HCT116 (cell line): Measurements from ENCODE around the gene STK36. TPM values are rescaled to one million over a fixed set of nuclear protein-coding genes. Genes with fewer than 3 reads are reported as not detected.

Experiments used
- ATAC-seq: fragments of 200-7000 bp; cut with Tn5 transposase; 2 replicates; pipeline ENCODE4 v1.9.1; 2020; ENCODE audit warnings: mild to moderate bottlenecking, moderate library complexity
- BruUV-seq: library from RNA; stranded (reverse); fragments of 400-500 nt; replicated peaks from 2 replicates; lab custom pipeline; 2021; lab: Mats Ljungman, UMichigan
- CTCF ChIA-PET: fragments of 300-600 bp; sonication (Branson Sonifier 250); formaldehyde crosslinking; loops from one replicate; lab custom pipeline; 2021; ENCODE audit warnings: antibody characterized with exemption; lab: Charles Lee
- POLR2A ChIA-PET: fragments of 300-600, 350-600 bp; sonication (Branson Sonifier 250); formaldehyde crosslinking; loops from one replicate; lab custom pipeline; 2021; ENCODE audit warnings: antibody characterized with exemption; lab: Charles Lee
- RAD21 ChIA-PET, 2 experiments: fragments of 300-600 bp; sonication (Branson Sonifier 250); formaldehyde crosslinking; loops; one replicate each; lab custom pipeline; 2023; ENCODE audit warnings: low total read pairs in 2 of 2; ENCODE audit not compliant: uncharacterized antibody in 2 of 2, unreplicated experiment in 2 of 2, low non-redundant PET in 1 of 2; lab: Charles Lee
- DNase-seq: peaks from one replicate; pipeline ENCODE4 v3.0.0-alpha.2; 2010; ENCODE audit warnings: low read depth, low spot score
- H2AFZ ChIP-seq: fragments of 200-600 bp; shearing (Covaris generic), sonication (generic); 2 replicates; pipeline ENCODE4 v1.6.1; 2017; ENCODE audit warnings: low read depth, mixed run types, mixed read lengths, antibody characterized with exemption, low read length; ENCODE audit not compliant: poor library complexity, severe bottlenecking
- H3K27ac ChIP-seq: 2 replicates; pipeline ENCODE4 v1.5.1; 2012; ENCODE audit warnings: low read depth, low read length
- H3K27me3 ChIP-seq: fragments of 200-600 bp; sonication (generic); 2 replicates; pipeline ENCODE4 v1.6.1; 2016; ENCODE audit warnings: mixed run types, low read length, mixed read lengths; ENCODE audit not compliant: insufficient read depth
- H3K36me3 ChIP-seq, 2 experiments: fragments of 200-500 bp in 1 of 2; fragments of 200-600 bp in 1 of 2; sonication (Bioruptor generic) in 1 of 2; sonication (generic) in 1 of 2; 2 replicates each; pipeline versions ENCODE4 v1.5.1 to v1.6.1; 2014 to 2016; ENCODE audit warnings: low read length in 2 of 2, inconsistent platforms in 1 of 2, mixed read lengths in 1 of 2, mixed run types in 1 of 2; ENCODE audit not compliant: insufficient read depth in 2 of 2, control insufficient read depth in 1 of 2
- H3K4me1 ChIP-seq, 2 experiments: fragments of 200-600 bp in 1 of 2; sonication (generic) in 1 of 2; 2 replicates each; pipeline versions ENCODE4 v1.5.1 to v1.6.1; 2012 to 2017; ENCODE audit warnings: low read length in 2 of 2, inconsistent platforms in 1 of 2, mild to moderate bottlenecking in 1 of 2, mixed read lengths in 1 of 2, mixed run types in 1 of 2, moderate library complexity in 1 of 2; ENCODE audit not compliant: insufficient read depth in 2 of 2, control insufficient read depth in 1 of 2
- H3K4me2 ChIP-seq: fragments of 200-600 bp; sonication (generic); 2 replicates; pipeline ENCODE4 v1.6.1; 2017; ENCODE audit warnings: mixed run types, low read length, mixed read lengths
- H3K4me3 ChIP-seq, 2 experiments: fragments of 200-600 bp in 1 of 2; sonication (generic) in 1 of 2; replicated peaks in 1 of 2; 2 replicates each; pipeline ENCODE4 v1.5.1; 2011 to 2016; ENCODE audit warnings: low read length in 2 of 2, control low read depth in 1 of 2, low read depth in 1 of 2, mild to moderate bottlenecking in 1 of 2, mixed read lengths in 1 of 2, mixed run types in 1 of 2
- H3K79me2 ChIP-seq: fragments of 200-600 bp; sonication (generic); 2 replicates; pipeline ENCODE4 v1.6.1; 2017; ENCODE audit warnings: mild to moderate bottlenecking, mixed run types, low read length, moderate library complexity, mixed read lengths; ENCODE audit not compliant: insufficient read depth
- H3K9ac ChIP-seq: fragments of 200-600 bp; sonication (generic); 2 replicates; pipeline ENCODE4 v1.6.1; 2016; ENCODE audit warnings: low read length, mixed read lengths
- H3K9me2 ChIP-seq: fragments of 200-600 bp; sonication (generic), shearing (Covaris generic); 2 replicates; pipeline ENCODE4 v1.6.1; 2017; ENCODE audit warnings: mixed run types, mild to moderate bottlenecking, moderate library complexity; ENCODE audit not compliant: insufficient read depth
- H3K9me3 ChIP-seq, 2 experiments: fragments of 200-500 bp in 1 of 2; fragments of 200-600 bp in 1 of 2; sonication (Bioruptor generic) in 1 of 2; sonication (generic) in 1 of 2; 2 replicates each; pipeline ENCODE4 v1.6.1; 2014 to 2017; ENCODE audit warnings: low read length in 2 of 2, mixed read lengths in 2 of 2, inconsistent platforms in 1 of 2, low read depth in 1 of 2, mild to moderate bottlenecking in 1 of 2, mixed run types in 1 of 2, moderate library complexity in 1 of 2; ENCODE audit not compliant: control insufficient read depth in 1 of 2, insufficient read depth in 1 of 2
- H4K20me1 ChIP-seq: fragments of 200-600 bp; sonication (generic), shearing (Covaris generic); 2 replicates; pipeline ENCODE4 v1.6.1; 2017; ENCODE audit warnings: mixed run types, mild to moderate bottlenecking, moderate library complexity; ENCODE audit not compliant: insufficient read depth
- CEBPB ChIP-seq: IDR thresholded peaks from 2 replicates; pipeline ENCODE4 v1.6.1; 2012; ENCODE audit warnings: low read depth
- EGR1 ChIP-seq: IDR thresholded peaks from 2 replicates; pipeline ENCODE4 v1.6.1; 2012; ENCODE audit warnings: low read depth
- ELF1 ChIP-seq: IDR thresholded peaks from 2 replicates; pipeline ENCODE4 v1.6.1; 2012; ENCODE audit warnings: low read depth, borderline replicate concordance
- FOSL1 ChIP-seq: IDR thresholded peaks from 2 replicates; pipeline ENCODE4 v1.6.1; 2012; ENCODE audit warnings: low read depth
- POLR2A ChIP-seq: IDR thresholded peaks from 2 replicates; pipeline ENCODE4 v1.7.0; 2011; ENCODE audit warnings: borderline replicate concordance; ENCODE audit not compliant: insufficient read depth, insufficient read length; ENCODE audit errors: extremely low read depth
- POLR2AphosphoS5 ChIP-seq: IDR thresholded peaks from 2 replicates; pipeline ENCODE4 v1.6.1; 2011; ENCODE audit warnings: mild to moderate bottlenecking, low read depth, low read length, moderate library complexity
- SIN3A ChIP-seq: IDR thresholded peaks from 2 replicates; pipeline ENCODE4 v1.6.1; 2012; ENCODE audit warnings: low read depth
- SRF ChIP-seq: IDR thresholded peaks from 2 replicates; pipeline ENCODE4 v1.6.1; 2012; ENCODE audit warnings: low read depth
- TCF7L2 ChIP-seq: IDR thresholded peaks from 2 replicates; pipeline ENCODE4 v1.7.0; 2011; ENCODE audit warnings: borderline replicate concordance, inconsistent platforms; ENCODE audit not compliant: insufficient read depth, insufficient read length; ENCODE audit errors: extremely low read depth
- ZFX ChIP-seq: fragments of 450-650 bp; IDR thresholded peaks from 2 replicates; pipeline ENCODE4 v1.6.1; 2017
- ZNF274 ChIP-seq: fragments of 200-500 bp; sonication (Bioruptor generic); IDR thresholded peaks from 2 replicates; pipeline ENCODE4 v1.6.1; 2014; ENCODE audit warnings: mild to moderate bottlenecking, low read depth, low read length, inconsistent platforms
- intact Hi-C: fragments of 100-400 bp; cut with micrococcal nuclease; formaldehyde crosslinking; loops from 2 replicates; pipeline ENCODE4 v1.10.0; 2022
- total RNA-seq: library from RNA; stranded (reverse); gene quantifications from one replicate; pipeline ENCODE4 v1.2.1, GENCODE V29; 2021; ENCODE audit not compliant: unreplicated experiment
- TF ChIP-seq, protein P1 (sequence below), 3 experiments: fragments of 200-600 bp in 1 of 3; sonication (generic) in 1 of 3; IDR thresholded peaks in 2 of 3; conservative IDR thresholded peaks in 1 of 3; 2 replicates each; pipeline ENCODE4 v1.5.1; 2012 to 2017; ENCODE audit warnings: low read depth in 2 of 3, low read length in 2 of 3, antibody characterized with exemption in 1 of 3, borderline replicate concordance in 1 of 3, control low read depth in 1 of 3, mild to moderate bottlenecking in 1 of 3, mixed read lengths in 1 of 3, mixed run types in 1 of 3, moderate library complexity in 1 of 3; ENCODE audit not compliant: insufficient read depth in 1 of 3

Gene STK36
- total RNA-seq, 1 experiment from 2014 or later: 45.5 TPM

DNA sequence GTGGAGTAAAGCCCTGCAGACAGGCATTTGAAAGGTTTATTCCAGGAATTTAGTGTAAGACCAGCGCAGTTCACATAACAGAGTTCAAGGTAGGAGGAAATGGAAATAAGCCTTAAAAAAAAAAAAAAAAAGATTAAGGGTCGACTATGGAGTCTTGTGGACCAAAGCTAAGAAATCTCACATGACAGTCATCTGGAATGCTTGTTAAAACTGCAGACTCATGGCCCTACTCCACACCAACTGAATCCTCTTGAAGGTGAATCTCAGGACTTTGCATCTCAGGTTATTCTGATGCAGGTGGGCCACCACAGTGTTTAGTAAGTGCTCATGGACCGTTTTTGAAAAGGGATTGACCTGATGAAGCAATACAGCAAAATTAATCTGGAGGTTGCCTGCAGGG lies 47.6 kb downstream of the STK36 start:
- H2AFZ ChIP-seq: no peak overlapping the region
- no peaks in the 10 kb centered on the region for H3K27me3 ChIP-seq
- POLR2A ChIA-PET: no interaction called here
- no peak overlapping the region for H3K4me2 ChIP-seq
- H3K27ac ChIP-seq: no peak overlapping the region
- peaks cover 7% of the 10 kb centered on the region; the same call in 1 of the 2 replicates for H4K20me1 ChIP-seq
- RAD21 ChIA-PET: no interaction called here
- DNase-seq (no peak), ATAC-seq (no peak)
- H3K9ac ChIP-seq: no peak overlapping the region
- intact Hi-C loops: no loop called here
- TF ChIP-seq SRF: no peak
- no peak for TF ChIP-seq CEBPB
- no peak for TF ChIP-seq ZNF274
- no peak for TF ChIP-seq ZFX
- TF ChIP-seq EGR1: no peak
- TF ChIP-seq FOSL1: no peak
- TF ChIP-seq POLR2A: no peak
- no peak for TF ChIP-seq TCF7L2
- no peak for TF ChIP-seq SIN3A
- TF ChIP-seq, protein P1, sequence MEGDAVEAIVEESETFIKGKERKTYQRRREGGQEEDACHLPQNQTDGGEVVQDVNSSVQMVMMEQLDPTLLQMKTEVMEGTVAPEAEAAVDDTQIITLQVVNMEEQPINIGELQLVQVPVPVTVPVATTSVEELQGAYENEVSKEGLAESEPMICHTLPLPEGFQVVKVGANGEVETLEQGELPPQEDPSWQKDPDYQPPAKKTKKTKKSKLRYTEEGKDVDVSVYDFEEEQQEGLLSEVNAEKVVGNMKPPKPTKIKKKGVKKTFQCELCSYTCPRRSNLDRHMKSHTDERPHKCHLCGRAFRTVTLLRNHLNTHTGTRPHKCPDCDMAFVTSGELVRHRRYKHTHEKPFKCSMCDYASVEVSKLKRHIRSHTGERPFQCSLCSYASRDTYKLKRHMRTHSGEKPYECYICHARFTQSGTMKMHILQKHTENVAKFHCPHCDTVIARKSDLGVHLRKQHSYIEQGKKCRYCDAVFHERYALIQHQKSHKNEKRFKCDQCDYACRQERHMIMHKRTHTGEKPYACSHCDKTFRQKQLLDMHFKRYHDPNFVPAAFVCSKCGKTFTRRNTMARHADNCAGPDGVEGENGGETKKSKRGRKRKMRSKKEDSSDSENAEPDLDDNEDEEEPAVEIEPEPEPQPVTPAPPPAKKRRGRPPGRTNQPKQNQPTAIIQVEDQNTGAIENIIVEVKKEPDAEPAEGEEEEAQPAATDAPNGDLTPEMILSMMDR (IDR thresholded peaks at IDR 0.05 in 2 of 3, conservative IDR thresholded peaks at IDR 0.05 in 1 of 3; ENCODE audit: borderline replicate concordance in 1 of 3, insufficient read depth in 1 of 3, low read depth in 2 of 3, low read length in 2 of 3): no peak
- no peak for TF ChIP-seq POLR2AphosphoS5
- no peak for TF ChIP-seq ELF1
- peaks cover 6 to 14% of the 10 kb centered on the region in 2 experiments; a peak in 3 of 4 replicates for H3K4me1 ChIP-seq
- no peak overlapping the region for H3K4me3 ChIP-seq
- peaks cover 4 to 5% of the 10 kb centered on the region in 2 experiments; a peak in 1 of 4 replicates for H3K36me3 ChIP-seq
- BruUV-seq: no TSS peak
- H3K9me2 ChIP-seq: no peaks in the 10 kb centered on the region
- H3K79me2 ChIP-seq: peaks cover 97% of the 10 kb centered on the region
- CTCF ChIA-PET: interaction anchor here (1.7 kb wide), 1 partner anchor 9 kb away, joined by 5 read pairs; no protein-coding TSS in a partner anchor
- H3K9me3 ChIP-seq: no peaks in the 10 kb centered on the region
